Jurkat, Clone E6-1 (cell line): ENCODE measurements around the gene ORMDL3.

Experiments
- DNase-seq: peaks from one replicate; pipeline ENCODE4 v3.0.0-alpha.2; 2011; ENCODE audit warnings: low read depth, low spot score
- H3K4me3 ChIP-seq: 2 replicates; pipeline ENCODE4 v1.5.1; 2011; ENCODE audit warnings: mild to moderate bottlenecking, low read length, control low read depth, moderate library complexity

Gene ORMDL3

GRCh38 chr17:39927929-39928857 is 792 bp upstream of the ORMDL3 start:
- no peak for DNase-seq
- peak overlapping the region; percentile 88 for H3K4me3 ChIP-seq

- H3K4me3 ChIP-seq, result peak overlapping the region; percentile 88
- peak; percentile 90 for DNase-seq
Observed at GRCh38 chr17:39926588-39927100, 757 bp downstream of the ORMDL3 start.

GRCh38 chr17:39926135-39926587 is 1.2 kb downstream of the ORMDL3 start:
- DNase-seq, result no peak

GRCh38 chr17:39925282-39926134 is 1.9 kb downstream of the ORMDL3 start:
- no peak for DNase-seq
- peak overlapping the region; percentile 88 for H3K4me3 ChIP-seq

More at GRCh38 chr17:39926135-39926587, 1.2 kb downstream of the ORMDL3 start:
- H3K4me3 ChIP-seq, result peak overlapping the region; percentile 88

- DNase-seq, result no peak
- no peak overlapping the region for H3K4me3 ChIP-seq
Observed at GRCh38 chr17:39924691-39925055, 2.7 kb downstream of the ORMDL3 start.

- DNase-seq, result no peak
- no peak overlapping the region for H3K4me3 ChIP-seq
Observed at GRCh38 chr17:39923836-39924690, 3.3 kb downstream of the ORMDL3 start.

- no peak for DNase-seq
- H3K4me3 ChIP-seq, result no peak overlapping the region
Observed at GRCh38 chr17:39923230-39923629, 4.2 kb downstream of the ORMDL3 start.

GRCh38 chr17:39922006-39922405 is 5.4 kb downstream of the ORMDL3 start:
- DNase-seq, result no peak
- no peak overlapping the region for H3K4me3 ChIP-seq

GRCh38 chr17:39921323-39921722 is 6.1 kb downstream of the ORMDL3 start:
- H3K4me3 ChIP-seq, result no peak overlapping the region
- DNase-seq, result no peak

GRCh38 chr17:39920218-39921210 is 6.9 kb downstream of the ORMDL3 start:
- DNase-seq, result no peak
- no peak overlapping the region for H3K4me3 ChIP-seq

- no peak overlapping the region for H3K4me3 ChIP-seq
- DNase-seq, result no peak
Observed at GRCh38 chr17:39919087-39919683, 8.2 kb downstream of the ORMDL3 start.

GRCh38 chr17:39916918-39917317 is 10.5 kb downstream of the ORMDL3 start:
- H3K4me3 ChIP-seq, result no peak overlapping the region
- no peak for DNase-seq

GRCh38 chr17:39915559-39915958 is 11.8 kb downstream of the ORMDL3 start:
- no peak for DNase-seq
- no peak overlapping the region for H3K4me3 ChIP-seq

- no peak overlapping the region for H3K4me3 ChIP-seq
- DNase-seq, result no peak
Observed at GRCh38 chr17:39913989-39914388, 13.4 kb downstream of the ORMDL3 start.

GRCh38 chr17:39908789-39909352 is 18.5 kb downstream of the ORMDL3 start:
- no peak for DNase-seq

GRCh38 chr17:39904990-39905288 is 22.5 kb downstream of the ORMDL3 start:
- DNase-seq, result no peak
- no peak overlapping the region for H3K4me3 ChIP-seq

More at GRCh38 chr17:39908789-39909352, 18.5 kb downstream of the ORMDL3 start:
- no peak overlapping the region for H3K4me3 ChIP-seq
